Omental fat pad (tissue), 4 donors: ENCODE measurements around the gene TREX2. TPM values are rescaled to one million over a fixed set of nuclear protein-coding genes. Genes with fewer than 3 reads are reported as not detected.

Experiments used
- ATAC-seq: fragments of 150-250 bp; one replicate; pipeline ENCODE4 v1.9.1; 2016; ENCODE audit warnings: mild to moderate bottlenecking, moderate library complexity; ENCODE audit not compliant: low FRiP score
- DNase-seq: peaks from one replicate; pipeline ENCODE4 v3.0.0-alpha.2; 2019; ENCODE audit warnings: low spot score
- total RNA-seq, 4 donors: library from RNA; depleted of rRNA; stranded (reverse); fragments of >200 nt; gene quantifications; one replicate each; pipeline ENCODE4 v1.1.0, GENCODE V29; 2016
- TF ChIP-seq, protein P1 (sequence below), 3 donors: fragments of 450-650 bp; IDR thresholded peaks; one replicate each; pipeline ENCODE4 v1.5.1; 2016 to 2017; ENCODE audit warnings: antibody characterized with exemption in 3 of 3, mild to moderate bottlenecking in 3 of 3, moderate library complexity in 2 of 3

TREX2 gene
- total RNA-seq, 4 donors from 2014 or later = 0.69 to 4.2 (median 1.2) TPM

- TF ChIP-seq, protein P1, sequence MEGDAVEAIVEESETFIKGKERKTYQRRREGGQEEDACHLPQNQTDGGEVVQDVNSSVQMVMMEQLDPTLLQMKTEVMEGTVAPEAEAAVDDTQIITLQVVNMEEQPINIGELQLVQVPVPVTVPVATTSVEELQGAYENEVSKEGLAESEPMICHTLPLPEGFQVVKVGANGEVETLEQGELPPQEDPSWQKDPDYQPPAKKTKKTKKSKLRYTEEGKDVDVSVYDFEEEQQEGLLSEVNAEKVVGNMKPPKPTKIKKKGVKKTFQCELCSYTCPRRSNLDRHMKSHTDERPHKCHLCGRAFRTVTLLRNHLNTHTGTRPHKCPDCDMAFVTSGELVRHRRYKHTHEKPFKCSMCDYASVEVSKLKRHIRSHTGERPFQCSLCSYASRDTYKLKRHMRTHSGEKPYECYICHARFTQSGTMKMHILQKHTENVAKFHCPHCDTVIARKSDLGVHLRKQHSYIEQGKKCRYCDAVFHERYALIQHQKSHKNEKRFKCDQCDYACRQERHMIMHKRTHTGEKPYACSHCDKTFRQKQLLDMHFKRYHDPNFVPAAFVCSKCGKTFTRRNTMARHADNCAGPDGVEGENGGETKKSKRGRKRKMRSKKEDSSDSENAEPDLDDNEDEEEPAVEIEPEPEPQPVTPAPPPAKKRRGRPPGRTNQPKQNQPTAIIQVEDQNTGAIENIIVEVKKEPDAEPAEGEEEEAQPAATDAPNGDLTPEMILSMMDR (IDR thresholded peaks at IDR 0.05) = no peak
- DNase-seq (no peak), ATAC-seq (no peak)
These were observed 17.2 kb upstream of the TREX2 start for GRCh38 chrX:153463031-153463430.

DNA sequence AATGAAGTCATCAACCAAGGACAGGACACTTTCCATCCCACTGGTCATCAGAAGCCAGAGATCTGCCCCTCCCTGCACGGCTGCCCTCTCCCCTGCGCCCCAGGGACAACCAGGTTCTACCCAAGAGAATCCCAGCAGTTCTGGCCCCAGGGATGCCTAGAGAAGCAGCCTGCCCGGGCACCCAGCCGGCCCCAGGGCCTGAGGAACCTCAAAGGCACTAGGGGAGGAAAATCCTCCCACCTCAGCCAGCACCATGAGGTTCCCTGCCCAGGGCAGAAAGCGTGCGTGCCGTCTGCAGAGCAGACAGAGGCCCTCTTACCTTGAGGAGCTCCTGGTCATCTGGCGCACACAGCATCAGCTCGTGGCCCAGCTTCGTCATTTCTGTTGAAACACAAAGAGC, 16.4 kb upstream of the TREX2 start:
- TF ChIP-seq, protein P1 (IDR thresholded peaks at IDR 0.05) = no peak
- ATAC-seq (no peak), DNase-seq (no peak)

DNA sequence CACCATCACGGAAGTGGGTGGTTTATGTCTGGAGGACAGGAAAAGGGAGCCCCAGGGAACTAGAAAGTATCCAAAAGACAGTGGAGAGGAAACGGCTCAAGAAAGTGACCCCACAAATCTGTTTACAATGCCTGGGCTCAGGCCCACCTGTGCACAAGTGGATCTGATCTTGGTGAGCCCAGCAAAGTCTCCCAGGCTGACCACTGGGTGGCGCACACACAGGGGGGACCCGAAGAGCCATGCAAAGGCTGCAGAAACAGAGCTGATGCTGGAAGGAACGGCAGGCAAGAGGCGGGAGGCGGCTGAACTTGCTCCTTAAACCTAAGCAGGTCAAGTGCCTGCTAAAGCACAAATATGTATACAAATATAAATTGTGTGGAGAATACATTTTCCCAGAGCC, 15.0 kb upstream of the TREX2 start:
- DNase-seq (no peak), ATAC-seq (no peak)
- TF ChIP-seq, protein P1 (IDR thresholded peaks at IDR 0.05) = no peak

DNA sequence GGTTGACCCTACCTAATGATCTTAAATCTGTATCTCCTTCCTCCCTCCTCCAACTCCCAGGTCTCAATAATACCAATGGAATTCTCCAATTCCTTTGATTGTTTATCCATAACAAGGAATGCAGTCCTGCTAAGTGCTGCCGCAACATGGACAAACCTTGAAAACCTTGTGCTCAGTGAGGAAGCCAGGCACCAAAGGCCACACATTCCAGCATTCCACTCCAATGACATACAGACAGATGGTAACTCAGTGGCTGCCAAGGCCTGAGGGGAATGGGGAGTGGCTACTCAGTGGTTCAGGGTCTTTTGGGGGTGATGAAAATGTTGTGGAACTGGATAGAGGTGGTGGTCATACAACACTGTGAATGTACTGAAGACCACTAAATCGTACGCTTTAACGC, 14.1 kb upstream of the TREX2 start:
- DNase-seq = no peak
- TF ChIP-seq, protein P1 (IDR thresholded peaks at IDR 0.05) = no peak
- ATAC-seq = no peak

GRCh38 chrX:153458476-153458875, 12.6 kb upstream of the TREX2 start:
- ATAC-seq = no peak
- TF ChIP-seq, protein P1 (IDR thresholded peaks at IDR 0.05) = no peak
- DNase-seq = no peak

DNA sequence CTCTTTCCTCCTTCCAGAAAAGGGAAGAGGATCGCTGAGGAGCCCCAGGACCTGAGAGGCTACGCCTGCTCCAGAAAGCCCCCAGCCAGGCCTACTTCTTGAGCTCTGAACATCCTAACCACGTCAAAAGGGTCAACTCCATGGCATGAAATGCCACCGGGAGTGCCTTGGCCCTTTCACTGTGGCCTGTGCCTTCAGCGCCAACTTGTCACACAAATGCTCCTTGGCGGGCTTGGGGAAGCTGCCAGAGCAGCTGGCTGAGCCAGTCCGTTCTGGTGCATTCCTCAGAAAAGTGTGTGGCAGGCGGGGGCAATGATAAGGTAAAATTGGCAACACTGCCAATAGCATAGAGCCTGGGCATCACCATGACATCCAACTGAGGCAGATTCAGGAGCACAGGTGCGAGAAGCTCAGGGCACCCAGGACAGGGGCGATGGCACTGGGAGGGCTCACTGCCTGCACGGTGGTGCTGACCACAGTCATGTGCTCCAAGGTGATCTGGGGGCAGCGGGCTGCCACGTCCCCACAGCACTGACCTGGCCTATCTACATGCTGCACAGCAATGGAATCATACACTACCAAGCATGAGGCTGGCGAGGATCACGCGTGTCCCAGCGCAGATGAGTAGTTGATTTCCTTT, 12.1 kb upstream of the TREX2 start:
- DNase-seq (no peak), ATAC-seq (no peak)
- TF ChIP-seq, protein P1 (IDR thresholded peaks at IDR 0.05) = no peak

- TF ChIP-seq, protein P1 (IDR thresholded peaks at IDR 0.05) = no peak
- ATAC-seq (no peak), DNase-seq (no peak)
These were observed 11.4 kb upstream of the TREX2 start for GRCh38 chrX:153457136-153457825.
